ACHN (cell line): ENCODE data around the gene SOD1.

Source experiments
- DNase-seq: peaks from one replicate; pipeline ENCODE4 v3.0.0-alpha.2; 2015
- in situ Hi-C: cut with HindIII; loops from 2 replicates; pipeline ENCODE4 v1.10.0; 2017; ENCODE audit warnings: low sequenced_read_pairs, low pct_ligation_motif_present, low pct_unique_long_range_greater_than_20kb

SOD1 gene

DNA sequence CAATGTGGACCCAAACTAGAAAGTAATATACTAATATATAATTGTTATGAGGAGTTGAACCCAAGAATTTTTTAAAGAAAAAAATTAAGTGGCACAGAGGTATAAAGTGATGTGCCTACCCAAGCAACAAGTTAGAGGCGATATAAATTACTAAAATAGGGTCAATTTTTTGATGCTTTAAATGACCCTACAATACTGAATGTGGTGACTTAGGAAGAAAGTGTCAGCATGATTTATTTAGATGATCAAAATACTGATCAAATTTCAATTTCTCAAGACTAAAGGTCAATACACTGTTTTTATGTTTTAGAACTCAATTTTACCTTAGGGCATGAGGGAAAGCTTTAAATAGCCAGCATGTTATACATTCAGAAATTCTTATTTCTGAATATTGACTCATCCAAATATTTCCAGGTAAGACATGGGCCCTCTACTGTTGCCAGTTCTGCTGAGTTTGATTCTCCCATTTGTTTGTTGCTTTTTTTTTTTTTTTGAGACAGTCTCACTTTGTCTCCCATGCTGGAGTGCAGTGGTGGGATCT is 52.3 kb downstream of the SOD1 start:
- in situ Hi-C loops = no loop called here
- DNase-seq = no peak

DNA sequence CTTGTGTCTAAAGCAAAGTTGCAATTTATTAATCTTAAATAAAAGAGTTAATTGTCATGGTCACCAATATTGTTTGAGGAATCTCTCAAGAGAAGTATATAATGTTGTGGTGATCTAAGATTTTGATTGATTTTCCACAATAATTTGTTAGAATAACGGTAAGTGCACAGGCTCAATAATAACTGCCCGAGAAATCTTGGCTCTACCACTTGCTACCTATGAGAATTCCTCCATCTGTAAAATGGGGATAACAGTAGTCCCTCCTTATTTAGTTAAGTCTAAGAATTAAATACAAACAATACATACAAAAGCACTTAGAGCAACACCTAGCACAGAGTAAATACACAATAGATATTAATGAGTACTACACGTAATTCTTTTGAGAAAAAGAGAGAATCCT is 53.6 kb downstream of the SOD1 start:
- in situ Hi-C loops = no loop called here
- no peak for DNase-seq

DNA sequence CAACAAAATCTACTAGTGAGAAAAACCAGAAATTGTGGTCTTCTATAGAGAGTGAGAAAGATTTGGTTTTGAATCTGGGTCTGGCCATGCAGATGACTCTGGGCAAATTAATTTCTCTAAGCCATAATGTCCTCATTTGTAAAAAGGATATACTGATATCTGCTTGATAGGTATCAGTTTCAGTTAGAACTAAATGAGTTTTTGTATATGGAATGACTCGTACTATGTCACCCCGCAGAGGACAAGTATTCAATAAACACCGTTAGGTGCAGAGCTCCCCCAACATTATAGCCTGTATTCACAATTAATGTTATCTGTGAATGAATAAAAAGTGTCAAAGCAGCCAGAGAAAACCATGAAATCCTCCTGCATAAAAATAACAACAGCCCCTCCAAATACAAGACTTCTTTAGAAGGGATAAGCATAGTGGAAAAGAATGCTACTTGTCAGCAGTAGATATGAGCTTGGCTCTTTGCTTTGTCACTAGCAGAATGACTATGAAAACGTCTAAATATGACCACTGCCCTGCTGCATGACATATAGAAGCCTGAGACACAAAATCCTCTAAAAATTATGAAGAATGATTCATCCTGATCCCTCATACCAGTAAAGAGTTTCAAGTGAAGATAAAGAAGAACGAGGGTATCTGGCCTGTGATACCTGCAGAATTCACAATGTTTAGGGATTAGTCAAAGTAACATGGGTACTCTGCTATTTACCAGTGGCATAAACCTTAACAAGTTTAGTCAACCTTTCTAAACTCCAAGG is 54.7 kb downstream of the SOD1 start:
- in situ Hi-C loops = no loop called here
- DNase-seq = no peak

DNA sequence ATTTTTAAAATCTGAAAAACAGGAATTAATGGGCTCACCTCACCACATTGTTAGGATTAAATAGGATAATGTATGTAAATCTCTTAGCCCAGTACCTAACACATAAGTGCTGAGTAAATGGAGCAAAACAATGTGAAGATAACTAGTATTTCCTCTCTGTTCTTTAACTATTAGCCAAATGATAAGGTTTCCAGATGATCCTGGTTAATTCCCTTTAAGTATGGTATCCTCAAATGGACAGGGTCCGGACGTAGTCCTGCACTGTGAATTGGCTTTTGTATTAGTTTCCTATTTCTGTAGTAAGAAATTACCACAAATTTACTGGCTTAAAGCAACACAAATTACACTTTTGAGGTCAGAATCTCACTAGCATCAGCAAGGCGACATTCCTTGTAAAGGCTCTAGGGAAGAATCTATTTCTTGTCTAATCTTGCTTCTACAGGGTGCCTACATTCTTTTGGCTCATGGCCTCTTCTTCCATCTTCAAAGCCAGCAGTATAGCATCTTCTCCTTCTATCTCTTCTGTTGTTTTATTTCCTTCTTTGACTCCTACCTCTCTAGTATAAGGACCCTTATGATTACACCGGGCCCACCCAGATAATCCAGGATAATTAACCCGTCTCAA is 55.4 kb downstream of the SOD1 start:
- no peak for DNase-seq
- in situ Hi-C loops = no loop called here

DNA sequence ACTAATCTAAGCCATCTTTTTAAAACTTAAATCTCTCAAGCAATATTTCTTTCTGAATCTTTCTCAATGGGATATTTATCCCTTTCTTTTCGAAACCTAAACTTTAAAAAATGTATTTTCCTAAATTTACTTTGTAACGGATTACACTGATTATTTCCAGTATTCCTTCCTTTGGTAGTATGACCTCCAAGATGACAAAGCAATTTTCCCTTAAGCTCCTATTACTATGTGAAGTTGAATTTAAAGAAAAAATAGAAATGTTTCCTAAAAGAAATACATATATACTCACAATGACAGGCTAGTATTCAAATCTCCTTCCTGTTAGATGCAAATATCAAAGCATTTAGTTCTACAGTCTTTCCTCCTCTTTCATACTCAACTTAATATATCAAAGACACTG is 56.6 kb downstream of the SOD1 start:
- no peak for DNase-seq
- in situ Hi-C loops = no loop called here
